ENCODE results near the gene PIP5K1B.

DNA sequence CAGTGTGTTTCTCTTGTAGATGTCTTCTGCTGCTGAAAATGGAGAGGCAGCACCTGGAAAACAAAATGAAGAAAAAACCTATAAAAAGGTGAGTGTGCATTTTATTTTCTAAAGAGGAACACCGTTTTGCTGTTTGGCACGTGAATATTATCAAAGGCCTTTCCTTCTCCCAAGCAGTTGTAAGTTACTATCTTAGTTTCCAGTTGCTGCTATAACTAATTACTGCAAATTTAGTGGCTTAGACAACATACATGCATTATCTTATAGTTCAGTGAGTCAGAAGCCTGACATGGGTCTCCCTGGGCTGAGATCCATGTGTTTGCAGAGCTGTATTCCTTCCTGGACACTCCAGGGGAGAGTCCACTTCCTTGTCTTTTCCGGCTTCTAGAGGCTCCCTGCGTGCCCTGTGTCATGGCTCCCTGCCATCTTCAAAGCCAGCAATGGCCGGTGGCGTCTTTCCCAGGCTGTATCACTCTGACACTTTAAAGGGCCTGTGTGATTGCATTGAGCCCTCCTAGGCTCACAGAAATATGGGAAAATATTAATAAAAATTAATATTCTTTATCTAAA lies 117.6 kb downstream of the PIP5K1B start:
- TF ChIP-seq CTCF (IDR thresholded peaks at IDR 0.05 in 2 of 3, conservative IDR thresholded peaks at IDR 0.05 in 1 of 3; ENCODE audit: borderline replicate concordance in 1 of 3, insufficient read depth in 1 of 3, low read depth in 2 of 3, low read length in 2 of 3) = no peak
- no peak for TF ChIP-seq POLR2A (IDR thresholded peaks at IDR 0.05; ENCODE audit: borderline replicate concordance, extremely low read depth, insufficient read depth, insufficient read length)
- no peak for TF ChIP-seq POLR2AphosphoS5 (IDR thresholded peaks at IDR 0.05; ENCODE audit: low read depth, low read length)
- no peak for TF ChIP-seq CEBPB (IDR thresholded peaks at IDR 0.05; ENCODE audit: low read depth)
- no peak for TF ChIP-seq TCF7L2 (IDR thresholded peaks at IDR 0.05; ENCODE audit: borderline replicate concordance, extremely low read depth, insufficient read depth, insufficient read length)
- no peak for TF ChIP-seq EGR1 (IDR thresholded peaks at IDR 0.05; ENCODE audit: low read depth)
- no peak for TF ChIP-seq RAD21 (IDR thresholded peaks at IDR 0.05; ENCODE audit: low read depth)
- TF ChIP-seq YY1 (IDR thresholded peaks at IDR 0.05; ENCODE audit: extremely low read depth, insufficient replicate concordance, low read depth, low read length) = no peak
- no peak for TF ChIP-seq EZH2 (IDR thresholded peaks at IDR 0.05)
- TF ChIP-seq MAX (IDR thresholded peaks at IDR 0.05) = no peak
- no peak for TF ChIP-seq SIN3A (IDR thresholded peaks at IDR 0.05; ENCODE audit: low read depth)
- no peak for TF ChIP-seq SRF (IDR thresholded peaks at IDR 0.05; ENCODE audit: low read depth)
- no peak for TF ChIP-seq FOSL1 (IDR thresholded peaks at IDR 0.05; ENCODE audit: low read depth)

Measured in HCT116 (cell line).